NCI-H69 (cell line): ENCODE data around the gene DNAH10.

Experiments used
- DNase-seq: peaks from one replicate; lab custom pipeline; 2025; lab: John Stamatoyannopoulos, UW

DNAH10 gene

DNA sequence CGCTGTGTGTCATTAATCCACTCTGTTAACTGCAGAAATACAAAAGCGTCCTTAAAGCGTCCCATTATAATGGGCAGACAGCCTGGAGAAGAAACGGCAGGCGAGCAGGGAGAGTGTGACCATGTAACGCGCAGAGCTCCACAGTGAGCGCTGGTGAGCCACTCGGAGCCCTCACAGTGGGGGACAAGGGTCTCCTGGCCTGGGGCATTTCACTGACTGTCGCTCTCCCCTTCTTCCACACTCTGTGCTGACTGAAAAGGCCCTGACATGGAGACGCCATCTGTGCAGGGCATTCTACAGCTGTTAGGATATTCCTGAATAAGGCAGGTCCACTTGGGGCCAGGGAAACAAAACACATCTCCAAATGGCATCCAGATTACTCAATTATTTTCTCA is 186.3 kb downstream of the DNAH10 start:
- peak; percentile 54 for DNase-seq

DNA sequence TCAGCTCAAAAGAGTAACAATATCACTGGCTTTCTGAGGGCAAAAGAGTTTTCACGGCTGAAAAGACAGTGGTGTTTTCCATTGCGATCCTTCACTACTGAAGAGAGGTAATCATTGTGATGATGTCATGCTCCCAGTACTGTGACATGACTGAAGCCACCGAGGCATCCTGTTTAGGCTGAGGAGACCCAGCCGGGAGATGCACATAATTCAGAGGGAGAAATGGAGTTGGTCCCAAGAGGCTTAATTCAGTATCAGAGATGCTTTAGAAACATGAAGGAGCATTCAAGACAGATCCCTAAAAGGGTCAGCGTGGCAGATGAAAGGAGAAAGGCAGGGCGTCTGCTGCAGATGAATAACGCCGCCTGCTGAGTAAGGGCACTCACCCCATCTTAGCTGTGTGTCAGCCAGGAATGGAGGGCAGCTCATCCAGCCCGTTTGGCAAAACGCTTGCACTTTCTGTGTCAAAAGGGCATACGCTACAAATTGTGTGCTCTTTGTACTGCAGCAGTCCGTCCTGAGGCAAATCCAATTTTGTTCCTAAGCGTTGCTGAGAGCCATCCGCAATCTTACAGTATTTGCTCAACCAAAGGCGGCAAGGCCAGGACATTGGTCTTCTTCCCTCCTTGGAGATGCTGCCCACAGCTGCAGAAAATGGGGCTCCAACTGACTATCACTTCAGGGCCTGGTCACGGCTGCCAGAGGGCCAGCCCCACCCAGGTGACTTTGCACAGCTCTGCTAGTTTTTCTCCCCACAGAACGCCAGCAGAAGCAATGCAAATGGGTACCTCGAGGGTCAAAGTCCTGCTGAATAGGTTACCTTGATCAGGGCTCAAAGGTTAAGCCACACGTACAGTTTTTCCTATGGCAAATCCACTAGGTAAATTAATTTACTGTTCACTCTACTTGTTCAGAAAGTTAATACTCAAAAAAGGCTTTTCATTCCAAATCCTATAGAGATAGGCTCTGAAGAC is 187.0 kb downstream of the DNAH10 start:
- DNase-seq, result peak; percentile 54

DNA sequence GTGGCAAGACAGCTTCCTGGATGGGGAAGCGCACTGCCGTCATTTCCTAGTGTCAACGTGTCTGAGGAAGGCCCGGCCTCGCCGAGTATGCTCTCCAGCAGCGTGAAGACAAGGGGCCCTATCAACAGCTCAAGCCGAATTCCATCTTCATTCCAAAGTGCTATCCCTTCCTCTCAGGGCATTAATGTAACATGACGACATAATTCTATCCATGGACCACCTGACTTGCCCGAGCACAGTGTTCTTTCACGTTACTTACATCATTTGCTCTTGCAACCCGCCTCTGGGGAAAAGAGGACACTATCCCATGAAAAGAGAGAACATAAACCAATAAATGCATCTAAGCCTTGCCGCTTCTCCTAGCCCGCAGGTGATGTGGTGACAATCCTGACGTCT is 187.7 kb downstream of the DNAH10 start:
- no peak for DNase-seq

DNA sequence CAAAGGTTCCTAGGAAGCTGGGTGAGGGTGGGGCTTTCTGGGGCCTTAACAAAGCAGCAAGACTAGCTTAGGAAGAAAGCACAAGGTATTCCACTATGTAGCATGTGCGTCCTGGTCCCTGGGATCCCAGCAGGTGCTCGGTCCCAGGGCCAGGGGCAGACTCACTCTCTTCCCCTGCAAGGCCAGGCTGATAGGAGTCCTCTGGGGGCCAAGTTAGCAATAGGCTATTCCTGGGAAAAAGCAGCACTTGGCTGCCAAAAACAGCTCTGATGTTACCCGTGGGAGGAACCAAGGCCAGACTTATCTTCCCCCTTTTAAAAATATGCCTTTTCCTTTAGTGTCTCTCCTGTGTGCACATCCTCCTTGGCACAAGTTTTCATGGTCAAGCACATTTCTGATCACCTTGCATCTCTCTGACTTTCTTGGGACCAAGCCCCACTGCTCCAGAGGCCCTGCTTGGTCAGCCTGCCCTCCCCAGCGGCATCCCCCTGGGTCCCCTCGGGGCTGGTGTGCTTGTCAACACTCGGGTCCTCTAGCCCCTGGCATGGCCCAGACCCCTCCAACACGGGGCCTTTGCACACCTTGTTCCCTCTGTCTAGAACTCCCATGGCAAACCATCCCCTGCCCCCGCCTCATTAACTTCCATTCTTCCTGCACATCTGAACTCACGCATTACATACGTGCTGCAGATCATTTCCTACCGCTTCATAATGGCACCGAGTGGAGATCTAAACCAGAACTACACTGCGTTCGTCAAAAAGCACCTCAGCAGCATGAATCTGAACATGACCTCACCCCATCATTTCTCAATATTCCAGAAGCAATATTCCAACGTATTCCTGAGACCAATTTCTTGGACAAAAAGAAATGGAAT is 188.6 kb downstream of the DNAH10 start:
- no peak for DNase-seq

GRCh38 chr12:123951467-123951866 is 189.4 kb downstream of the DNAH10 start:
- DNase-seq, result no peak

DNA sequence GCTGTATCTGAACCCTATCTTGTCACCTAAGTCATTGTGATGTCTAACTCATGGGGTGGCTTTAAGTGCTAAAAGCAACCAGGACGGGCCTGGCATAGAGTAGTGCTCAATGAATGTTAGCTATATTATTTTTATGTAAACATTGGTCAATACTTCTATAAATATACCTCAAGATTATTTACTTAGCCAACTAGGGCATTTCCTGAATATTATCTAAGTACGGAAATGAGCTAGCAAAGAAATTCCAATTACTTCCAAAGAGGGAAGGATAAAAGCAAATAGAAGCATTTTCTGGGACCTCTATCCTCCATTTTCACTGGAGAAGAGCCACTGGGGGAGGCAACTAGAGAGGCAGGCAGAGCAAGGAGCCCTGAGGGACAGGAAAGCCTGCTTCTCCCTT is 189.9 kb downstream of the DNAH10 start:
- no peak for DNase-seq

DNA sequence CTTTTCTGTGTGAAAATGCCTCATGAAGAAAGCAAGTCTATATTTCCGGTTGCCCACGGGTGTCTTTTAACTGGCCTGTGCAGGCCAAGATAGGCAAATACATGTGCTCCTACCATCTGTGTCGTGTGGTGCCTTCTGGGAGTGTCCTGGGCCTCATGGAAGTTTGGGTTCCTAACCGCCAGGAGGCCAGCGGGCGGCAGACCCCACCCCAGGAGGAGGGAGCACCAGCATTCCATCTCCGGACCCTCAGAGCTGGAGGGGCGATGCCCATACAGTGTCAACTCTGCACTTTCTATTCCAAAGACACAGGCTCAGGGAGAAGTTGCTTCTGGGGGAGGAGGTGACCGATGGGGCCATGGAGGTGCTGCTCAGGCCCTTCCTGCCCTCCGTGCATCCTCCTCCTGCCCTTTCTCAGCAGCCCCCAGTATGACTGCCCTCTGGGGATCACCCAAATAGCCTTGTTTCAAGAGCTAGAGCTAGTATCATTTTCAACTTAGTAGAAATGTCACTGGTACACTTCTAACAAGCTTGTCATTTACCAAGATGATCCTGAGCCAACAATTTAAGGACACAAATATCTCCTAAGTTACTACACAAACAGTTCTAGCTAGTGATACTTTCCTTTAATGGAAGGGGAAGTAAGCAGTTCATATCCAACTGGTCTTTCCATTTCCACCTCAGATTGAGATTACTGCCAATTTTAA is 192.7 kb downstream of the DNAH10 start:
- DNase-seq, result no peak

DNA sequence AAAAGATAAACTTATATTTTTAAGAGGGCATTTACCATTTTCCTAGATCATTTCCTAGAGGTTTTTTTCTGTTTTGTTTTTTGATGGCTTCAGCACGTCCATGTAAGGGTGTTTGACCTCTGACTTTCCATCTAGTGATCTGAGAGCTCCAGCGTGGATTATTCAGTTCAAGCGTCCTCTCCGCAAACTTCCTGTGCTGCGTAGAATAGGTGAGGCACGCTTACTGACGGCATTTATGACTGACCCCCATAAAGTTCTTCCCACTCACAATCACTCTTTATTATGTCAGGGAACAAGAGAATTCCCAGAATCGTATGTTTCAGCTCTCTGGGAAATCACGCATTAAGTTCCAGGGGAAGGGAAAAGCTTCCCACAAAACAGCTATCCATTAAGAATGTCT is 194.1 kb downstream of the DNAH10 start:
- no peak for DNase-seq

GRCh38 chr12:123957196-123957595 is 195.1 kb downstream of the DNAH10 start:
- no peak for DNase-seq

- DNase-seq, result no peak
Observed at GRCh38 chr12:123958462-123958861, 196.4 kb downstream of the DNAH10 start.

DNA sequence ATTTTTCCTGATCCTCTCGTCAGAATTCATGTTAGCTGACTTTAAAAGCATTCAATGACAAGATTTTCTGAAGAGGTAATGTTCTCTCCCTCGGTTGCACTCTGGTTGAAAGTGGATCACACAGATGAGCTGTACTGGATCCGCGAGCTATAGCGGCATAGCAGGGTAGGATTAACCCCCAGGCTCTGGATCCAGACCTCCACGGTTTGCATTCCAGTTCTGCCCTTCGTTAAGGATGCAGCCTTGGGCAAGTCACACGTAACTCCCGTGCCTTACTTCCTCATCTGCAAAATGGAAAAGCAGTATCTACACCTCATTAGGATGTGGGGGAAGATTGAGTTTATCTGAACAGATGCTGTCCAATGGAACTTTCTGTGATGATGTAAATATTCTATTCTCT is 196.8 kb downstream of the DNAH10 start:
- DNase-seq, result no peak

DNA sequence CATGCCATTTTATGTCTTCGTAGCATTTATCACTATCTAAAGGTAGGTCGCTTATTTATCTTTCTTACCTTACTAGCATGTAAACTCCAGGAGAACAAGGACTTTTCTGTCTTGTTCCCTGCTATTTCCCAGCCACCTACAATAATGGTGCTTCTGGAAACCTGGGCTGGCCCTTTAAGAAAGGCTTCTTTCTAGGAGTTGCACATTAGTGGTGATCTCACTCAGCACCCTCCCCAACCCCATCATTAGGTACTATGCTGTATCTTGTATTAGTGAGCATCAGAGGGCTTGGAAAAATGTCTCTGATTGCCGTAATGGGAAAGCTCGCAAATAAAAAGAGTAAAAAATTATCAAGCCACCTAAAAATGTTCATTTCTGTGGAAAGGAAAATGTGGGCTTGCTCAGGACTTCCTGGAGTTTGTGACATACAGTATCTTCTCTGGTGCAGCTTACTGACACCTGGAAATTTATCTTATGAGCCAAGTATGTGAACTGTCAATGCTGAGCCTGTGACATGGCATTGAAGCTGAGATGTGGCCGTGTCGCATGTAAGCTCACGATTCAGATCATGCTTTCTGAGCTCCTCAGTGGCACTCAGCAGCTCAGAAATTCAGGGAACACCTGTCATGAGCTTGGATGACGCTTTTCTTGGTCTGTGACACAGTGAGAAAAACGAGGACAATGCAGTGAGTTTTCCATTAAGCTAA is 198.1 kb downstream of the DNAH10 start:
- peak; percentile 14 for DNase-seq

DNA sequence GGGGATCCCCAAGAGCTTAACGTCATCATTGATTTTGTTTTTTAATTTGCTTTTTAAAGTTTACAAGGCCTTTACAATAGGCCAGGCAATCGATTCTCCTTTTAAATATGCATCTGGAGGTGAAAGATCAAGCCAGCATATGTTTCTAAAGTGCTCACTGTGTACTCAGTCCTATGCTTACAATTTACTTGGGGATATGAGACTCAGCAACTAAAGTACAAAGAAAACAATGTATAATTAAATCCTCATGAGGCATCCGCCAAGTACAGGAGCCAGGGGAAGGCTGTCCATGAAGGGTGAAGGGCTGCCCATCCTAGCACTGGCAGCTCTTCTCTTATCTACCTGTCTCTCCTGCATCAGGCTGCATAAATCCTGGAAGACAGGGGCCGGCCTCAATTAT is 198.8 kb downstream of the DNAH10 start:
- peak; percentile 75 for DNase-seq

DNA sequence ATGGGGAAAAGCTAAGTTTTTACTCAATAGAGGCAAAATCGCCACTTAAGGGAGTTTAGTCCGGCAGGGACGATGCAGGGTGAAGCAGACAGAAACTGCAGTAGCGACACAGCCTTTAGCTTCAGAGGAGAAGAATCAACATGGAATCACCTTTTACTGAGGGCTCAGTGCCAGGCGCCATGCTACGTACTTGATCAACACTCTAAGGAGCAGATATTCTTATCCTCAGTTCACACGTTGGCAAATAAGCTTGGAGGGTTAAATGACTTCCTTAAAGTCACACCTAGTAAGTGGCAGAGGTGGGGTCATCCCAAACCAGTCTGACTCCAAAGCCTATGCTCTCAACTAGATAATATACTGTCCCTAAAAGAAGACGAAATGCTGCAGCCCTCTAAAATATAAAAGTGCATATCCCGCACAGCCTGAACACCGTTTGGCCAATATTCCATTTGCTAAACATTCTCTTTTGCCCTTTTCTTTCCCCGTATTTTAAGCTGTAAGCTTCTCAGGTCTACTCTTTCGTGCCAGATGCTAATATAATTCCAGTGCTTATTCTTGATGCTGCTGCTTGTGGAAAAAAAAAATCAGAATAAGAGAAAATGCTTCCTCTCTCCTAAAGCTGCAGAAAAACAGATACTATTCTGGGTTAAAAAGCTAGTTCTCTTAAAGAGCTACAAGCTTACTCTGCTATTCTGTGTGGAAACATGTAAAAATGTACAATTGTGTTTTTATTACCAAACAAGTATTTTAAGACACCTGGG is 199.7 kb downstream of the DNAH10 start:
- DNase-seq, result peak; percentile 30

- peak; percentile 11 for DNase-seq
Observed at GRCh38 chr12:123962513-123962912, 200.4 kb downstream of the DNAH10 start.

- no peak for DNase-seq
Observed at GRCh38 chr12:123963821-123964220, 201.7 kb downstream of the DNAH10 start.

GRCh38 chr12:123965382-123965781 is 203.3 kb downstream of the DNAH10 start:
- DNase-seq, result no peak

GRCh38 chr12:123966596-123966995 is 204.5 kb downstream of the DNAH10 start:
- no peak for DNase-seq

- DNase-seq, result no peak
Observed at GRCh38 chr12:123967121-123967586, 205.1 kb downstream of the DNAH10 start.

GRCh38 chr12:123971449-123971769 is 209.3 kb downstream of the DNAH10 start:
- no peak for DNase-seq
